ENCODE data around the gene EML4. TPM values are rescaled to one million over a fixed set of nuclear protein-coding genes. Genes with fewer than 3 reads are reported as not detected.

The EML4 gene
- polyA plus RNA-seq, 1 experiment, result 19.1 TPM

DNA sequence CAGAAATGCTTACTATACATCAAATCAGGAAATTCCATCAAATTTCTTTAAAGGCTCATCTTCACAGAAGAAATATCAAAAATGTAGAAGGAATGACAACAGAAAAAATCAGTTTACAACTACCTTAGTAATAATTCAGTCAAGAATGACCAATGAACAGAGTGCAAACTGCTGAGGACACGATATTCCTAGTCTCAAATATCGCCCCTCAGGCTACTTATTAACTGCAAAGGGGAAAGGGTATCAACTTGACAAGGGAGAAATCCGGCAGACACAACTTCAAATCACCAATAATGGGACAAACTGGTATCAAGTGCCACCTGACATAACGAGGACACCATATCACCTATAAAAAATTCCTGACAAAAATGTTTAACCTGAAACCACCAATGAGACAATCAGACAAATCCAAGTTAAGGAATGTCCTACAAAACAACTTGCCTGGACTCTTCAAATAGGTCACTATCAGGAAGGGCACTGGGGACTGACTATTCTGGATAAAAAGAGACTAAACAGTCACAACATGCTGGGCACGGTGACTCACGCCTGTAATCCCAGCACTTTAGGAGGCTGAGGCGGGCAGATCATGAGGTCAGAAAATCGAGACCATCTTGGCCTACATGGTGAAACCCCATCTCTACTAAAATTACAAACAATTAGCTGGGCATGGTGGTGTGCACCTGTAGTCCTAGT lies 179.1 kb downstream of the EML4 start:
- POLR2A ChIA-PET, result no interaction called here
- Histone ChIP-seq H3K36me3 (ENCODE audit: control insufficient read depth, insufficient read depth, low read length) (peaks cover 6% of the 10 kb centered on the region), H3K27me3 (ENCODE audit: control insufficient read depth, insufficient read depth, low read length) (no peaks in the 10 kb centered on the region), H3K4me3 (ENCODE audit: low read depth, low read length) (no peak overlapping the region)
- CTCF ChIA-PET, result no interaction called here
- TF ChIP-seq, protein P1, sequence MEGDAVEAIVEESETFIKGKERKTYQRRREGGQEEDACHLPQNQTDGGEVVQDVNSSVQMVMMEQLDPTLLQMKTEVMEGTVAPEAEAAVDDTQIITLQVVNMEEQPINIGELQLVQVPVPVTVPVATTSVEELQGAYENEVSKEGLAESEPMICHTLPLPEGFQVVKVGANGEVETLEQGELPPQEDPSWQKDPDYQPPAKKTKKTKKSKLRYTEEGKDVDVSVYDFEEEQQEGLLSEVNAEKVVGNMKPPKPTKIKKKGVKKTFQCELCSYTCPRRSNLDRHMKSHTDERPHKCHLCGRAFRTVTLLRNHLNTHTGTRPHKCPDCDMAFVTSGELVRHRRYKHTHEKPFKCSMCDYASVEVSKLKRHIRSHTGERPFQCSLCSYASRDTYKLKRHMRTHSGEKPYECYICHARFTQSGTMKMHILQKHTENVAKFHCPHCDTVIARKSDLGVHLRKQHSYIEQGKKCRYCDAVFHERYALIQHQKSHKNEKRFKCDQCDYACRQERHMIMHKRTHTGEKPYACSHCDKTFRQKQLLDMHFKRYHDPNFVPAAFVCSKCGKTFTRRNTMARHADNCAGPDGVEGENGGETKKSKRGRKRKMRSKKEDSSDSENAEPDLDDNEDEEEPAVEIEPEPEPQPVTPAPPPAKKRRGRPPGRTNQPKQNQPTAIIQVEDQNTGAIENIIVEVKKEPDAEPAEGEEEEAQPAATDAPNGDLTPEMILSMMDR (IDR thresholded peaks at IDR 0.05; ENCODE audit: insufficient read depth, low read depth, low read length), result no peak
- no peak for DNase-seq (ENCODE audit: low read depth)

DNA sequence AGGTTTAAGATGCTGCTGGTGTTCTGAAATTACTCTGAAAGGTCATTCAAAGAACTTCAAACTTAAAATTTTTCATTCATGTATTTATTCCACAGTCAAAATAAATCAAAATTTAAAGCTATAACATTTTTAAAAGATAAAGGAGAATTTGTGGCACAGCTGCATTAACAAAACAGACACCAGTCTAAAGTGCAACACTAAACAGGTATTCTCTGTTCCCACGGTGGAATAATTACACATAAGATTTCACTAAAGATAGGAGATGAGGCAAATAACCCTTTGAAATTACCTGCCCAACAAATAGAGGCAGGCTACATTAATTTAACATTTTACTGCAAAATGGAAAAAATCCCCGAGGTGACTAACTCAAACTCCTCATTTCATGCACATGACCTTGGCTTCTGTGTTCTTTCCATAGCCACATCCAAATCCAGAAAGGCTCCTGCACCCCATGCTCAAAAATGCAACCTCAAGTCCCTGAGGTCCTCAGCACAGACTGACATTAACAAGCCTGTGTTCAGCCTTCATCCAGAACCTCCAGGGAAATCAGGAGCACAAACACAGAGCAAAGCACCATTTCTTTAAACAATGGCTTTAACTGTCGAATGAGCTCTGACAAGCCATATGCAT lies 181.4 kb downstream of the EML4 start:
- ChIA-PET CTCF (interaction anchor here (1.6 to 1.7 kb wide), 2 partner anchors 22 to 254 kb away, joined by 6 to 7 read pairs; no protein-coding TSS in a partner anchor), POLR2A (no interaction called here)

DNA sequence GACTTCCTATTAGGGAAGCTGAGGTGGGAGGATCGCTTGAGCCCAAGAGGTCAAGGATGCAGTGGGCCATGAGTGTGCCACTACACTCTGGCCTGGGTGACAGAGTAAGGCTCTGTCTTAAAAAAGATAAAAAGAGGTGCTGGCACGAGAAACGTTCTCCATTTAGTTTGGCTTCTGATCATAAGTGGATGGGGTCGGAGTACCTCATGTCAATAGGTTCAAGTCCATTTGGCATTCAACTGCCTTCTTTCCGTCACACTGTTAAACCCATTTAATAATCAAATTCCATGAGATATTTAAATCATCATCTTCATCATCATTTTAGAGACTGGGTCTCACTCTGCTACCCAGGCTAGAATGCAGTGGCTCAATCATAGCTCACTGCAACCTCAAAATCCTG lies 182.7 kb downstream of the EML4 start:
- TF ChIP-seq, protein P1 (IDR thresholded peaks at IDR 0.05; ENCODE audit: insufficient read depth, low read depth, low read length), result no peak
- no peaks in the 10 kb centered on the region for H3K36me3 ChIP-seq (ENCODE audit: control insufficient read depth, insufficient read depth, low read length)
- no peak overlapping the region for H3K4me3 ChIP-seq (ENCODE audit: low read depth, low read length)
- DNase-seq (ENCODE audit: low read depth), result no peak
- H3K27me3 ChIP-seq (ENCODE audit: control insufficient read depth, insufficient read depth, low read length), result no peaks in the 10 kb centered on the region
- ChIA-PET CTCF (interaction anchor here (1.6 kb wide), 1 partner anchor 256 kb away, joined by 7 read pairs; no protein-coding TSS in a partner anchor), POLR2A (no interaction called here)

More for the DNA sequence above, 181.4 kb downstream of the EML4 start:
- no peak for DNase-seq (ENCODE audit: low read depth)
- H3K27me3 ChIP-seq (ENCODE audit: control insufficient read depth, insufficient read depth, low read length), result no peaks in the 10 kb centered on the region
- H3K4me3 ChIP-seq (ENCODE audit: low read depth, low read length), result no peak overlapping the region
- TF ChIP-seq, protein P1 (IDR thresholded peaks at IDR 0.05; ENCODE audit: insufficient read depth, low read depth, low read length), result no peak
- peaks cover 2% of the 10 kb centered on the region; the same call in 1 of the 2 replicates for H3K36me3 ChIP-seq (ENCODE audit: control insufficient read depth, insufficient read depth, low read length)

DNA sequence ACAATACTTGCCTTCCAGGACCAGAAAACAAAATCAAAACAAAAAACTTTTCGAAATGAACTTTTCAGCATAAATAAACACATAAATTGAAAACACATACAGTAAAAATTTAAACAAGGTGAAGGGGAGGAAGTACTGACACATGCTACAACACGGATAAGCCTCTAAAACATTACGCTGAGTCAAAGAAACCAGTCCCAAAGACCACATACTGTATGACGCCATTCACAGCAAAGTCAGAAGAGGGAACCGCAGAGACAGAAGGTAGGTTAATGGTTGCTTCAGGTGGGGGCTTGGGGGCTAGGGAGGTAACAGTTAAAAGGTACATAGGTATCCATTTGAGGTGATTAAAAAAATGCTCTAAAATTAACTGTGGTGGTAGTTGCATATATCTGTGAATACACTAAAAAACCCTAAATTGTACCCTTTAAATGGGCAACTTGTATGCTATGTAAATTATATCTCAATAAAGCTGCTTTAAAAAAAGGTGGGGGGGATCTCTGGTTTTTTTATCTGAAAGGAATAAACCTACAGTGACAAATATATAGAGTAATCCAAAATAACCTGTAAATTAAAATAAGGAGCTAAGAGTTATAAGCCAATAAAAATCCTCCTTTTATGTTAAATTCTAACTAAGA lies 184.8 kb downstream of the EML4 start:
- POLR2A ChIA-PET, result no interaction called here
- H3K4me3 ChIP-seq (ENCODE audit: low read depth, low read length), result no peak overlapping the region

More for the DNA sequence above, 184.8 kb downstream of the EML4 start:
- CTCF ChIA-PET, result interaction anchor here (1.0 kb wide), 1 partner anchor 10 kb away, joined by 3 read pairs; no protein-coding TSS in a partner anchor
- Histone ChIP-seq H3K36me3 (ENCODE audit: control insufficient read depth, insufficient read depth, low read length) (no peaks in the 10 kb centered on the region), H3K27me3 (ENCODE audit: control insufficient read depth, insufficient read depth, low read length) (no peaks in the 10 kb centered on the region)
- DNase-seq (ENCODE audit: low read depth), result no peak
- TF ChIP-seq, protein P1 (IDR thresholded peaks at IDR 0.05; ENCODE audit: insufficient read depth, low read depth, low read length), result no peak

Data from BJ (cell line).